H9 (cell line): ENCODE measurements around the gene AIMP1. TPM values are rescaled to one million over a fixed set of nuclear protein-coding genes. Genes with fewer than 3 reads are reported as not detected.

ENCODE experiments used
- DNase-seq: peaks from one replicate; pipeline ENCODE4 v3.0.0-alpha.2; 2017
- H2AFZ ChIP-seq: one replicate; pipeline ENCODE4 v1.6.1; 2013; ENCODE audit warnings: mild to moderate bottlenecking, low read length, control low read depth, moderate library complexity
- H2AK5ac ChIP-seq: 2 replicates; pipeline ENCODE4 v1.6.1; 2013; ENCODE audit warnings: low read length, control low read depth, mixed read lengths; ENCODE audit not compliant: insufficient read length
- H2BK120ac ChIP-seq: one replicate; pipeline ENCODE4 v1.6.1; 2013; ENCODE audit warnings: low read depth, mild to moderate bottlenecking, low read length, control low read depth, inconsistent platforms; ENCODE audit not compliant: poor library complexity, severe bottlenecking
- H2BK12ac ChIP-seq: 2 replicates; pipeline ENCODE4 v1.6.1; 2013; ENCODE audit warnings: low read length, control low read depth, mixed read lengths, low read depth; ENCODE audit not compliant: insufficient read length
- H2BK15ac ChIP-seq: 2 replicates; pipeline ENCODE4 v1.6.1; 2013; ENCODE audit warnings: low read depth, low read length, control low read depth
- H2BK20ac ChIP-seq: one replicate; pipeline ENCODE4 v1.6.1; 2013; ENCODE audit warnings: low read depth, mild to moderate bottlenecking, low read length, control low read depth, inconsistent platforms; ENCODE audit not compliant: poor library complexity, severe bottlenecking
- H2BK5ac ChIP-seq: 2 replicates; pipeline ENCODE4 v1.6.1; 2013; ENCODE audit warnings: low read length, control low read depth, mixed read lengths; ENCODE audit not compliant: insufficient read length
- H3K14ac ChIP-seq: 2 replicates; pipeline ENCODE4 v1.6.1; 2013; ENCODE audit warnings: low read length, control low read depth; ENCODE audit not compliant: insufficient read depth
- H3K18ac ChIP-seq: 2 replicates; pipeline ENCODE4 v1.6.1; 2013; ENCODE audit warnings: low read depth, mild to moderate bottlenecking, mixed read lengths, low read length, control low read depth; ENCODE audit not compliant: insufficient read length
- H3K23ac ChIP-seq: 2 replicates; pipeline ENCODE4 v1.6.1; 2013; ENCODE audit warnings: low read length, control low read depth, mixed read lengths, low read depth; ENCODE audit not compliant: insufficient read length
- H3K23me2 ChIP-seq: 2 replicates; pipeline ENCODE4 v1.6.1; 2013; ENCODE audit warnings: low read depth, mild to moderate bottlenecking, mixed read lengths, low read length, control low read depth; ENCODE audit not compliant: insufficient read length, poor library complexity, severe bottlenecking
- H3K27ac ChIP-seq: 2 replicates; pipeline ENCODE4 v1.5.1; 2013; ENCODE audit warnings: low read length, control low read depth, mixed read lengths, low read depth; ENCODE audit not compliant: insufficient read length
- H3K27me3 ChIP-seq: 2 replicates; pipeline ENCODE4 v1.6.1; 2013; ENCODE audit warnings: low read length, control low read depth, inconsistent platforms; ENCODE audit not compliant: insufficient read depth
- H3K4ac ChIP-seq: 2 replicates; pipeline ENCODE4 v1.6.1; 2013; ENCODE audit warnings: low read depth, mild to moderate bottlenecking, control low read depth, inconsistent platforms, low read length, moderate library complexity
- H3K4me1 ChIP-seq: 2 replicates; pipeline ENCODE4 v1.6.1; 2013; ENCODE audit warnings: low read length, control low read depth, inconsistent platforms; ENCODE audit not compliant: insufficient read depth
- H3K4me2 ChIP-seq: 2 replicates; pipeline ENCODE4 v1.6.1; 2013; ENCODE audit warnings: low read length, control low read depth, mixed read lengths; ENCODE audit not compliant: insufficient read length, insufficient read depth
- H3K56ac ChIP-seq: 2 replicates; pipeline ENCODE4 v1.6.1; 2013; ENCODE audit warnings: low read depth, mild to moderate bottlenecking, mixed read lengths, low read length, control low read depth; ENCODE audit not compliant: insufficient read length
- H3K79me1 ChIP-seq: 2 replicates; pipeline ENCODE4 v1.6.1; 2013; ENCODE audit warnings: low read depth, mild to moderate bottlenecking, moderate library complexity, low read length, control low read depth, inconsistent platforms; ENCODE audit not compliant: insufficient read depth, poor library complexity, severe bottlenecking
- H3K79me2 ChIP-seq: 2 replicates; pipeline ENCODE4 v1.6.1; 2013; ENCODE audit warnings: low read length, control low read depth, inconsistent platforms; ENCODE audit not compliant: insufficient read depth
- H3K9ac ChIP-seq: 2 replicates; pipeline ENCODE4 v1.6.1; 2013; ENCODE audit warnings: low read length, control low read depth, mixed read lengths; ENCODE audit not compliant: insufficient read length; ENCODE audit errors: extremely low read depth
- H3K9me3 ChIP-seq: one replicate; pipeline ENCODE4 v1.6.1; 2013; ENCODE audit warnings: low read depth, low read length, inconsistent platforms; ENCODE audit not compliant: control insufficient read depth
- H3T11ph ChIP-seq: one replicate; pipeline ENCODE4 v1.6.1; 2013; ENCODE audit warnings: mild to moderate bottlenecking, low read length, control low read depth, inconsistent platforms
- H4K20me1 ChIP-seq: one replicate; pipeline ENCODE4 v1.6.1; 2013; ENCODE audit not compliant: control insufficient read depth, insufficient read length, insufficient read depth
- H4K5ac ChIP-seq: 2 replicates; pipeline ENCODE4 v1.6.1; 2013; ENCODE audit warnings: low read depth, mild to moderate bottlenecking, mixed read lengths, low read length, control low read depth; ENCODE audit not compliant: insufficient read length
- H4K8ac ChIP-seq: replicated peaks from 2 replicates; pipeline ENCODE4 v1.6.1; 2013; ENCODE audit warnings: low read length, control low read depth, mixed read lengths, low read depth; ENCODE audit not compliant: insufficient read length
- H4K91ac ChIP-seq: 2 replicates; pipeline ENCODE4 v1.6.1; 2013; ENCODE audit warnings: low read depth, mild to moderate bottlenecking, moderate library complexity, mixed read lengths, low read length, control low read depth; ENCODE audit not compliant: insufficient read length
- H3K27ac Mint-ChIP-seq, 3 experiments: 2 replicates in 2 of 3; 3 replicates in 1 of 3; pipeline ENCODE4 v1.8.0; 2020 to 2021; ENCODE audit warnings: mixed read lengths in 3 of 3, mild to moderate bottlenecking in 1 of 3, moderate library complexity in 1 of 3
- H3K27me3 Mint-ChIP-seq: 2 replicates; pipeline ENCODE4 v1.8.0; 2021; ENCODE audit warnings: low read depth, mild to moderate bottlenecking, moderate library complexity, mixed read lengths
- H3K36me3 Mint-ChIP-seq, 3 experiments: 2 replicates in 2 of 3; 3 replicates in 1 of 3; pipeline ENCODE4 v1.8.0; 2020 to 2021; ENCODE audit warnings: low read depth in 3 of 3, mixed read lengths in 3 of 3; ENCODE audit not compliant: insufficient read depth in 1 of 3
- H3K4me1 Mint-ChIP-seq, 2 experiments: 2 replicates each; pipeline ENCODE4 v1.8.0; 2020; ENCODE audit warnings: mixed read lengths in 2 of 2
- H3K4me3 Mint-ChIP-seq, 2 experiments: 2 replicates in 1 of 2; 3 replicates in 1 of 2; pipeline ENCODE4 v1.8.0; 2020 to 2021; ENCODE audit warnings: mild to moderate bottlenecking in 2 of 2, mixed read lengths in 2 of 2, moderate library complexity in 1 of 2
- H3K9me3 Mint-ChIP-seq, 2 experiments: 2 replicates in 1 of 2; 3 replicates in 1 of 2; pipeline ENCODE4 v1.8.0; 2020; ENCODE audit warnings: mild to moderate bottlenecking in 2 of 2, mixed read lengths in 2 of 2, moderate library complexity in 1 of 2
- WGBS: extraction: QIAGEN DNeasy Blood & Tissue Kit; methylation state at CpG from one replicate; pipeline ENCODE4 v1.1.7; 2013; ENCODE audit warnings: missing lambda C conversion rate, low lambda C conversion rate, mixed read lengths; ENCODE audit not compliant: insufficient read length; ENCODE audit errors: extremely low coverage; 5-methylcytosine and 5-hydroxymethylcytosine counted together
- total RNA-seq: library from RNA; stranded (reverse); gene quantifications from 2 replicates; pipeline ENCODE4 v1.2.1, GENCODE V29; 2021
- TF ChIP-seq, protein P1 (sequence below): fragments of 200-600 bp; sonication (generic); conservative IDR thresholded peaks from 3 replicates; pipeline ENCODE4 v1.8.0; 2021; ENCODE audit warnings: antibody characterized with exemption, mild to moderate bottlenecking

Gene AIMP1
- total RNA-seq, 1 experiment from 2014 or later: 36.8 TPM

GRCh38 chr4:106273831-106274230, 42.5 kb upstream of the AIMP1 start:
- no peaks in the 10 kb centered on the region; a peak in 1 of 5 replicates for H3K9me3 Mint-ChIP-seq
- Histone ChIP-seq H4K5ac (no peak overlapping the region), H3K23me2 (no peaks in the 10 kb centered on the region), H2AFZ (no peak overlapping the region), H4K8ac (no peak overlapping the region), H4K20me1 (no peaks in the 10 kb centered on the region), H3K79me2 (no peaks in the 10 kb centered on the region), H2AK5ac (no peak overlapping the region), H3K56ac (no peak overlapping the region), H4K91ac (no peak overlapping the region), H3T11ph (no peak overlapping the region), H3K18ac (no peak overlapping the region), H3K4ac (no peak overlapping the region), H3K27me3 (no peaks in the 10 kb centered on the region), H2BK15ac (no peak overlapping the region), H3K9ac (no peak overlapping the region), H2BK12ac (no peak overlapping the region), H3K27ac (no peak overlapping the region), H3K4me2 (no peak overlapping the region), H3K23ac (no peak overlapping the region), H3K14ac (no peak overlapping the region), H3K79me1 (no peaks in the 10 kb centered on the region), H2BK120ac (no peak overlapping the region), H3K4me1 (no peaks in the 10 kb centered on the region), H3K9me3 (no peaks in the 10 kb centered on the region), H2BK20ac (no peak overlapping the region), H2BK5ac (no peak overlapping the region)
- no peaks in the 10 kb centered on the region for H3K27me3 Mint-ChIP-seq
- WGBS: no CpG with 5 or more reads among the region's 2 CpGs
- TF ChIP-seq, protein P1, sequence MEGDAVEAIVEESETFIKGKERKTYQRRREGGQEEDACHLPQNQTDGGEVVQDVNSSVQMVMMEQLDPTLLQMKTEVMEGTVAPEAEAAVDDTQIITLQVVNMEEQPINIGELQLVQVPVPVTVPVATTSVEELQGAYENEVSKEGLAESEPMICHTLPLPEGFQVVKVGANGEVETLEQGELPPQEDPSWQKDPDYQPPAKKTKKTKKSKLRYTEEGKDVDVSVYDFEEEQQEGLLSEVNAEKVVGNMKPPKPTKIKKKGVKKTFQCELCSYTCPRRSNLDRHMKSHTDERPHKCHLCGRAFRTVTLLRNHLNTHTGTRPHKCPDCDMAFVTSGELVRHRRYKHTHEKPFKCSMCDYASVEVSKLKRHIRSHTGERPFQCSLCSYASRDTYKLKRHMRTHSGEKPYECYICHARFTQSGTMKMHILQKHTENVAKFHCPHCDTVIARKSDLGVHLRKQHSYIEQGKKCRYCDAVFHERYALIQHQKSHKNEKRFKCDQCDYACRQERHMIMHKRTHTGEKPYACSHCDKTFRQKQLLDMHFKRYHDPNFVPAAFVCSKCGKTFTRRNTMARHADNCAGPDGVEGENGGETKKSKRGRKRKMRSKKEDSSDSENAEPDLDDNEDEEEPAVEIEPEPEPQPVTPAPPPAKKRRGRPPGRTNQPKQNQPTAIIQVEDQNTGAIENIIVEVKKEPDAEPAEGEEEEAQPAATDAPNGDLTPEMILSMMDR: no peak
- peaks cover 6 to 12% of the 10 kb centered on the region in 2 experiments for H3K4me1 Mint-ChIP-seq
- DNase-seq: no peak
- H3K27ac Mint-ChIP-seq: peak overlapping the region in 1 of 3 experiments; percentile 61; a peak in 3 of 7 replicates
- H3K4me3 Mint-ChIP-seq: no peak overlapping the region
- H3K36me3 Mint-ChIP-seq: peaks cover 5 to 7% (median 5%) of the 10 kb centered on the region in 3 experiments; a peak in 6 of 7 replicates
